ENCODE results near the gene NAGS.
"Not testable (repeated sequence)": the region's sequence is repeated elsewhere in the genome, so short reads cannot be mapped to it uniquely, and the experiment has no call there.

The NAGS gene, protein sequence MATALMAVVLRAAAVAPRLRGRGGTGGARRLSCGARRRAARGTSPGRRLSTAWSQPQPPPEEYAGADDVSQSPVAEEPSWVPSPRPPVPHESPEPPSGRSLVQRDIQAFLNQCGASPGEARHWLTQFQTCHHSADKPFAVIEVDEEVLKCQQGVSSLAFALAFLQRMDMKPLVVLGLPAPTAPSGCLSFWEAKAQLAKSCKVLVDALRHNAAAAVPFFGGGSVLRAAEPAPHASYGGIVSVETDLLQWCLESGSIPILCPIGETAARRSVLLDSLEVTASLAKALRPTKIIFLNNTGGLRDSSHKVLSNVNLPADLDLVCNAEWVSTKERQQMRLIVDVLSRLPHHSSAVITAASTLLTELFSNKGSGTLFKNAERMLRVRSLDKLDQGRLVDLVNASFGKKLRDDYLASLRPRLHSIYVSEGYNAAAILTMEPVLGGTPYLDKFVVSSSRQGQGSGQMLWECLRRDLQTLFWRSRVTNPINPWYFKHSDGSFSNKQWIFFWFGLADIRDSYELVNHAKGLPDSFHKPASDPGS

DNA sequence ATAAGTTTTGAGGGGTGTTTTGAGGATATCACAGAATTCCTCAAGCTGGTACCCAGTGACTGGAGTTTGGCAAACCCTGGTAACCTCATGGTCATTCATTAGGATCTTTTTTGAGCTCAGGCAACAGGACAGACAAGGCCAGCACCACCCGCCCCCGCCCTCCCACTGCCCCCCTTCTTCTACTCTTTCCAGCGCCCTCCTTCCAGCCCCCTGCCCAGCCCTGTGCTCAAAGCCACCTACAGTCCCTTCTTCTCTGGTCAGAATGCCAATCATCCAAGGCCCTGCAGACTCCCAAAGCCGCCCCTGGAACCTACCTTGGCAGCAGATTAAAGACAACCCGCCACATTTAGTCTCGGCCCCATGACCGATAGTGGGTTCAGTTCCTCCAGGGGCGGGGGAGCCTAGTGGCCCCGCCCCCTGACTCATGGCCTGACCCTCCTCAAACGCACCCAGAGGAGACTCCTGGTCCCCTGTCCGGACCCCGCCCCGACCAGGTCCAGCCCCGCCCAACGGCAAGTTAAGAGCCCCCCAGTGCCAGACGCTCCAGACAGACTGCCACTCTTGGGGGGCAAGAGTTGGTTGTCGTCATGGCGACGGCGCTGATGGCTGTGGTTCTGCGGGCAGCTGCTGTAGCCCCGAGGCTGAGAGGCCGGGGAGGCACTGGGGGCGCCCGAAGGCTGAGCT lies at the start of gene NAGS:
Gene NAGS (plus strand): TSS at position 546 of the 684 bp plus-strand sequence. CDS start 42 bp downstream, at position 588.
- H3K27ac ChIP-seq = peak within 1 kb of the TSS in 5 of 21 experiments; percentile 9 to 66 (median 51)
- H3K4me3 ChIP-seq = peak within 1 kb of the TSS; percentile 19 to 65 (median 48)

DNA sequence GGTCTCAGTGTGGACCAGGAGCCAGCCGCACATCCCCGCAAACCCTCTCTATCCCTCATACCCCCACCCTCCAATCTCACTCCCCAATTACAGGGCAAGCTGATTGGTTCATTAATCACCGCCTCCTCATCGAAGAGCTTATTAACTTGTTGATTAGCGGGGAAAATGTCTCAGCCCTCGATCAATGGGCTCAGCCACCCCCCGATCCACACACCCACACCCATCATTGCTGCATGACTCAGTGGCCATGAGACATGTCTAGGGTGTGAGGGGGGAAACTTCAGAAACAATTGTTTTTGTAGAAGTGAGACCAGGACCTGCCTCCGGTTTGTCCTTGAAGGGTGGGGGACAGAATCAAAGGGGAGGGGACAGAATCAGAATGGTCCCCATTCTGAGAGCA lies 48.2 kb upstream of the NAGS start:
- Histone ChIP-seq H3K4me3 (no peak overlapping the region), H3K27ac (no peak overlapping the region)

DNA sequence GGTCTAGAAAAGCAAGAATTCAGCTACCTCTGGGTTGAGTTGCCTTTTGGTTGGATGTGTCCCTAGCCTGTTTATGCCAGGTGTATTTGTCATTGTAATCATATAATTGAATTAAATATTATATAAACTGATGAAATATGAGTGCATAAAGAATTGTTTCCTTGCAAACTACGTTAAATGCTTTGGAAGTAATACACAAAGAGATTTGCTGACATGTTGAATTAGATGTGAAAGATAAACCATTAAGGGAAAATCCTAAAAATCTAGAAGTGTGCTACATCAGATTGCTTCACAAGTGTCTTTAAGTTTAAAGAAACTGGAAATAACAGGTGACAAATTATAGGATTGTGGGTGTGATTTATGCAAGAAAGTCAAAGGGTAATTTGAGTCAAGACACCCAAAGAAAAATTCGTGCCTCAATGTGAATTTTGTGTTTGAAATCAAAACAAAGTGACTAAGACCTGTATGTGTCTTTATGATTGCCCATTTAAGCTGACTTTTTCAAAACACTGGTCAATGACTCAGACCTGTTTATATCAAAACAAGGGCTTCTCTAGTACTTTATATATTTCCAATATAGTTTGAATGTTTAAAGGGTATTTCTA lies 45.6 kb upstream of the NAGS start:
- Histone ChIP-seq H3K27ac (no peak overlapping the region), H3K4me3 (no peak overlapping the region)

DNA sequence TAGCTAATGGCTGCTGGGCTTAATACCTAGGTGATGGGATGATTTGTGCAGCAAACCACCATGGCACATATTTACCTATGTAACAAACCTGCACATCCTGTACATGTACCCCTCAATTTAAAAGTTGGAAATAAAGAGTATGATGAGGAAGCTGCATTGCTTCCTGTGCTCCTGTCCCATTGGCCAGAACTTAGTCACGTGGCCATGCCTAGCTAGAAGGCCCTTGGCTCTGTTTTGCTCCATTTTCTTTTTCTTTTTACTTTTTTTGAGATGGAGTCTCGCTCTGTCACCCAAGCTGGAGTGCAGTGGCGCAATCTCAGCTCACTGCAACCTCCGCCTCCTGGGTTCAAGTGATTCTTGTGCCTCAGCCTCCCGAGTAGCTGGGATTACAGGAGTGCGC lies 43.1 kb upstream of the NAGS start:
- H3K4me3 ChIP-seq, H3K27ac ChIP-seq: not testable (repeated sequence)

DNA sequence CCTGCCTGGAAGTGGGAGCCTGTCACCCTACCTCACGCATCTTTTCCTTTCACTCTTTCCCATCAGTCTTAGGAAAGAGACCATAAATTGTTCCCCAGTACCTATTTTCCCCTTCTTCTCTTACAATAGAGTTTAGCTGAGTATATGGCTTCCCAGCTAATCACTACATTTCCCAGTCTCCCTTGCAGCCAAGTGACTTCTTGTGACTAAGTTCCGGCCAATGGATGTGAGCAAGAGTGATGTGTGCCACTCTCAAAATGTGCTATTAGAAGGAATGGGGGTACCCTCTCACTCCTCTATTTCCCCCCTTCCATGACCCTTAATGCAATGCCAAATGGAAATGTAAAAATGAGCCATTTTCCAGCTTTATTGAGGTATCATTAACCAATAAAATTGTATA lies 42.5 kb upstream of the NAGS start:
- Histone ChIP-seq H3K27ac (no peak overlapping the region), H3K4me3 (no peak overlapping the region)

DNA sequence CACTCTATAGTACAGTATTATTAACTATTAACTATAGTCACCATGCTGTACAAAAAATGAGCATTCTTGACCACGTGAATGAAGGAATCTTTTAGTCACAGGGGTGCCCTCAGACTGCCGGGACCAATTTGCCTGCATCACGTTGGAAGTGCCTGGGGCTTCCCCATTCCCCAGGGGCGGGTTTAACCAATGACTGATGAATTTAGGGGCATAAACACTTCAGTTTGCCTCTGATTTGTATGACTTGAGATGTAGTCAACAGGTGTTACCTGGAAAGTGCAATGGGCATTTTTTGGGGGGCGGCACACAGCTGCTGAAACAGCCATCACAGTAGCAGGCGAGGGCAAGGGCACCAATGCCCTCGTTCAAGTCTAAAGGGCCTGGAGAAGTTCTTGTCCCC lies 41.9 kb upstream of the NAGS start:
- Histone ChIP-seq H3K27ac (no peak overlapping the region), H3K4me3 (no peak overlapping the region)

DNA sequence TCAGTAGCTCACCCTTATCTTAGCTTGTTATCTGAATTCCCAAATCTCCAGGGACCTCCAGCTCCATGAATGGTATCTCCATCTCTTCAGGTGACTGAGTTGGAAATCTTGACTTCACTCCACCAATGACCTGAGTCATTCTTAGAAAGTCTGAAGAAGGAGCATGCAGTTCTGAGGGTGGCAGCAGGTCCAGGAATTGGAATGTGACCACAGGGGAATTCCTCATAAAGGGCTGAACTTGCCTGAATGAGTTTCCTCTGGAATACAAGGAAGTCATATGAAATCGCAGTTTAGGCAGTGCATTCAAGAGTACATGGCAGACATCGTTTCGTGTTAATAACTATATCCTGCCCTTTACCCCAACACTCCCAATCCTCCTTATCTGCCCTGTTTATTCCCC lies 38.1 kb upstream of the NAGS start:
- Histone ChIP-seq H3K4me3 (no peak overlapping the region), H3K27ac (no peak overlapping the region)

DNA sequence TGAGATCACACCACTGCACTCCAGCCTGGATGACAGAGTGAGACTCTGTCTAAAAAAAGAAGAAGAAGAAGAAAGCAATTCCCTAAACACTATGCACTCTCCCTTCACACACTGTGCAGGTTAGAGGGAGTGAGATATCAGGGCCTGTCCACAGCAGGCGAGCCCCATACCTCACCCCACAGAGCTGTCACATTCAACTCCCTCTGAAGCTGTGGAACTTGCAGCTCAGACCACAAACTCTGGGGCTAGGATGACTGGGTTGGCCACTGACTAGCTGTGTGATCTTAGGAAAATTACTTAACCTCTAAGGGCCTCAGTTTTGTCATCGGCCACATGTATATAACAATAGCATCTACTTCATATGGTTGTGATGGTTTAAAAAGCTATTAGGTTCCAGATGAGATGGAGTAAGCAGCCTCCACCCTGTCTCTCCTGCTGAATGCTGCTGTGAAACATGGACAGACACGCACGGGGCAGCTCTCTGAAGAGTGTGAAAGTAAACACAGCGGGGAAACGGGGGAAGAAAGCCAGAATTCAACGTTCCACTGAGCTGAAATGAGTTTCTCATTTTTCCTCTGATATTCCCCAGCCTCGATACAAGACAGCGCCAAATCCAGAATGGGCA lies 37.1 kb upstream of the NAGS start:
- H3K27ac ChIP-seq = no peak overlapping the region
- H3K4me3 ChIP-seq = no peak overlapping the region

DNA sequence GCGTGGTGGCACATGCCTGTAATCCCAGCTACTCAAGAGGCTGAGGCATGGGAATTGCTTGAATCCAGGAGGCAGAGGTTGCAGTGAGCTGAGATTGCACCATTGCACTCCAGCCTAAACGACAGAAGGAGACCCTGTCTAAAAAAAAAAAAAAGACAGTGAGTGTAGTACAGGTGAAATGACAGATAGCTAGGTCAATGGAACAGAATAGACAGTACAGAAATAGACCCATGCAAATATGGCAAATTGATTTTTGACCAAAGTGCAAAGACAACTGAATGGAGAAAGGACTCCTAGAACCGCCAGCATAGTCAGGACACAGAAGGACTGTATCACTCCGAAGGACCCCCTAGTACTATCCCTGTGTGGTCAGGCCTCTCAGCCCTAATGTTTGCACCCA lies 34.1 kb upstream of the NAGS start:
- H3K27ac ChIP-seq = no peak overlapping the region
- no peak overlapping the region for H3K4me3 ChIP-seq

DNA sequence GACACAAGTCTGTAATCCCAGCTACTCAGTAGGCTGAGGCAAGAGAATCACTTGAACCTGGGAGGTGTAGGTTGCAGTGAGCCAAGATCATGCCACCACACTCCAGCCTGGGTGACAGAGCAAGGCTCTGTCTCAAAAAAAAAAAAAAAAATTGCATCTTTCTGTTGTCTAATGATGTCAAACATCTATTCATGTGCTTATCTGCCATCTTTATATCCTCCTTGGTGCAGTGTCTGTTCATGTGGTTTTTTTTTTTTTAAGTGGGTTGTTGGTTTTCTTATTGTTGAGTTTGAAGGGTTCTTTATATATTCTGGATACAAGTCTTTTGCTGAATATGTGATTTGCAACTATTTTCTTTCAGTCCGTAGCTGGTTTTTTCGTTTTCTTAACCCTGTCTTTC lies 33.0 kb upstream of the NAGS start:
- H3K4me3 ChIP-seq, H3K27ac ChIP-seq: not testable (repeated sequence)

DNA sequence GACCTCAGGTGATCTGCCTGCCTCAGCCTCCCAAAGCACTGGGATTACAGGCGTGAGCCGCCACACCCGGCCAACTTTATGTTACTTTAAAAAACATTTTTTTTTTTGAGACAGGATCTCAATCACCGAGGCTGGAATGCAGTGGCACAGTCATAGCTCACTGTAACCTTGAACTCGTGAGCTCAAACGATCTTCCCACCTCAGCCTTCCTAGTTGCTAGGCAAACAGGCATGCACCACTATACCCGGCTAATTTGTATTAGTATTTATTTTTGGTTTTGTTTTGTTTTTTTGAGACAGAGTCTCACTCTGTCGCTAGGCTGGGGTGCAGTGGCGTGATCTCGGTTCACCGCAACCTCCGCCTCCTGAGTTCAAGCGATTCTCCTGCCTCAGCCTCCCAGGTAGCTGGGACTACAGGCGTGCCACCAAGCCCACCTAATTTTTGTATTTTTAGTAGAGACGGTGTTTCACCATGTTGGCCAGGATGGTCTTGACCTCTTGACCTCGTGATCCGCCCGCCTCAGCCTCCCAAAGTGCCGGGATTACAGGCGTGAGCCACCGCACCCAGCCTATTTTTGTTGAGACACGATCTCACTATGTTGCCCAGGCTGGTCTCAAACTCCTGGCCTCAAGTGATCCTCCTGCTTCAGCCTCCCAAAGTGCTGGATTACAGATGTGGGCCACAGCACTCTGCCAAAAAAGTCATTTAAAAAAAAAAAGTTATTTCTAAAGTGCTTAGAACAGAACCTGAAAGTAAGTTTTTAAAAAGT lies 31.8 kb upstream of the NAGS start:
- H3K4me3 ChIP-seq, H3K27ac ChIP-seq: not testable (repeated sequence)

DNA sequence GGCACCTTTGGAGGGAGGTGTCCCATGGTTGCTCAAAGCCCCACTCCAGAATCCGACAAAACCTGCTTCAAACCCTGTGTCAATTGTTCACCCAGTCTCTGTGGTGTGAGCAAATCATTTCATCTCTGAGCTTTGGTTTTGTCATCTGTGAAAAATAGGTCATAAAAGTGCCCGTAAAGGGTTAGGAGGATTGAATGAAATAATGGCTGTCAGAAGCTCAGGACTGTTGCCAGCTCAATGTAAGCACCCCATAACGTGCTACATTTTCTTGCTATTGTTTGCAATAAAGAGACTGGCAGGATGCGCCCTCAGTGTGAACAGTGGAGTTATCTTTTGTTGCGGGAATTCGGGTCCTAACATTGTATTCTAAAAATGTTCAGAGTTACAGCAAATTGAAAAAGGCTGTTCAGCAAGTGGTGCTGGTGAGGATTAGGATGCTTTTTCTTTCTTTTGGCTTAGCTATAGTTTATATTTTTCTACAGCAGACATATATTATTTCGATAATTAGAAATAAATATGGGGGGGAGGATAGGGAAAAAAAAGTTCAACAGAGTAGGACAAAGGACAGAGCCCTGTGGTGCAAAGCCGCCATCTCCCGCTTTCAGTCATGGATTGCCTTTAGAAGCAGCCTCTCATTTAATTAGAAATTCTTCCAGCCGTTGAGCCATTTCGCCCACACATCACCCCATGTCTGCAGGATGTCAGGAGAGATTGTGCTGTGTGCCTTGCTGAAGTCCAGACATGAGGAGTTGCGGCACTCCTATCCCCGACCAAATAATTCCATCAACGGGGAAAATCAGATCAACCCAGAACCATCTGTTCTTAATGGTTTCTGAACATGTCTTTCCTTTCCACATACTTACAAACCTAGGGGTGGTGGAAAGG lies 29.8 kb upstream of the NAGS start:
- Histone ChIP-seq H3K4me3 (no peak overlapping the region), H3K27ac (no peak overlapping the region)

DNA sequence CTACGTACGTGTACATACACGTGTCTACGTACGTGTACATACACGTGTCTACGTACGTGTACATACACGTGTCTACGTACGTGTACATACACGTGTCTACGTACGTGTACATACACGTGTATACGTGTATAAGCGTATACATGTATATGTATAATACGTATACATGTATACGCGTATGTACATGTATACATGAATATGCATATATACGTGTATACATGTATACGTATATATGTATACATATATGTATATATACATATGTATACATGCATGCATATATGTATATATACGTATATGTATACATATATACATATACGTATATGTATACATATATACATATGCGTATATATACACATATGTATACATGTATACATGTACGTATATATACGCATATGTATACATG lies 28.5 kb upstream of the NAGS start:
- Histone ChIP-seq H3K4me3 (no peak overlapping the region), H3K27ac (no peak overlapping the region)

DNA sequence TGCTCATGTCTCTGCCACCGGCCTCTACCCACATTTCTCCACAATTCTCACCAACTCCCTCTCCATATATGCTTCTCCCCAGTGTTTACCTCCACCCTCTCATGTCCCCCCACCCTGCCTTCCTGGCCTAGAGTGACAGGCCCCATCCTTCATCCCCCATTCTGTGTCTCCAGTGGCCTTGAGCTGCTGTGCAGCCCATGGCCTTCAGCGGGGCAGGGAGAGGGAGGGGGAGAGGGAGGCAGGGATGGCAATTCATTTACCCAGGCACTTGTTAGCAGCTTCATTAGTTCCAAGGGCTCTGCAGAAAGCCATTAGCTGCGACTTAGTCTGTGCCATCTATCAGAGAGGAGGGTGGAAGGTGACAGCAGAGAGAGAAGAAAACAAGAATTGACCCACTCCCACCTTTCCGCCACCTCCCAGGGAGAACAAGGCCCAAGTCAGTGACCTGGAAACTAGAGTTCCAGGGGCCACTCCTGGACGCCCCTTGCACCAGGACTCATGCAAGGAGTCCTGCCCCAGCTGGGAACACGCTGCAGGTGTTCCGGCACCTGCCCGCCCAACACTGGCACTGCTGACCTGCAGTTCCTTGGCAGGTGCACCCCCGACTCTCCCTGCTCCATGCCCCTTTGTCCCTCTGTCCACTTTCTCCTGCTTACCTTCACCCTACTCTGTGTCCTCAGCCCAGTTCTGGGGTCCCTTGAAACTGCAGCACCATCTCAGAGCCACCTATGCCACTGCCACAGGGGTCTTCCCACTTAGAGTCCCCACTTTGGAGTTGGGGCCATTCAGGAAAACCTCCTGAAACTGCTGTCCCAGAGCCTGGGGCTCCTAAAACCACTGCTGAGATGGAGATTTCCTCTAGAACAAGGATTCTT lies 27.2 kb upstream of the NAGS start:
- H3K4me3 ChIP-seq = no peak overlapping the region
- H3K27ac ChIP-seq = no peak overlapping the region

DNA sequence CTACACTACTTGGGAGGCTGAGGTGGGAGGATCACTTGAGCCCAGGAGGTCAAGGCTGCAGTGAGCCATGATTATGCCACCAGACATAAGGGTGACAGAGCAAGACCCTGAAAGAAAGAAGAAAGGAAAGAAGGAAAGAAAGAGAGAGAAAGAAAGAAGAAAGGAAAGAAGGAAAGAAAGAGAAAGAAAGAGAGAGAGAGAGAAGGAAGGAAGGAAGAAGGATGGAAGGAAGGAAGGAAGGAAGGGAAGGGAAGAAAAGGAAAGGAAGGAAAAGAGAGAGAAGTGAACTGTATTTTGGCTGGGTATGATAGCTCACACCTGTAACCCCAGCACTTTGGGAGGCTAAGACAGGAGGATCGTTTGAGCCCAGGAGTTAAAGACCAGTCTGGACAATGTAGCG lies 26.3 kb upstream of the NAGS start:
- no peak overlapping the region for H3K4me3 ChIP-seq
- no peak overlapping the region for H3K27ac ChIP-seq

DNA sequence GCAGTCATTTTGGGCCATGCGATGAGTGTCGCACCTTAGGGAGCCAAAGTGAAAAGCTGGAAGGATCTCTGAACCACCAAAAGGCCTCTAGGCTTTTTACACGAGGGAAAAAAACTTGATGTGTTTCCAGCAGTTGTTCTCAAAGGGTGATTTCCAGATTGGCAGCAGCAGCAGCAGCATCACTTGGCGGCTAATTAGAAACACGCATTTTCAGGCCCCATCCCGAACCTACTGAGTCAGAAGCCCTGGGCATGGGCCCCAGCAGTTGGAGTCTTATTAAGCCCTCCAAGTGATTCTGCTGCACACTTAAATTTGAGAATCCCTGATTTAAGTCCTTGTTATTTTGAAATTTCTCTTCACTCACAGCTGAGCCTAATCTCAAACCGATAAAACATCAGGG lies 25.4 kb upstream of the NAGS start:
- Histone ChIP-seq H3K27ac (no peak overlapping the region), H3K4me3 (no peak overlapping the region)

DNA sequence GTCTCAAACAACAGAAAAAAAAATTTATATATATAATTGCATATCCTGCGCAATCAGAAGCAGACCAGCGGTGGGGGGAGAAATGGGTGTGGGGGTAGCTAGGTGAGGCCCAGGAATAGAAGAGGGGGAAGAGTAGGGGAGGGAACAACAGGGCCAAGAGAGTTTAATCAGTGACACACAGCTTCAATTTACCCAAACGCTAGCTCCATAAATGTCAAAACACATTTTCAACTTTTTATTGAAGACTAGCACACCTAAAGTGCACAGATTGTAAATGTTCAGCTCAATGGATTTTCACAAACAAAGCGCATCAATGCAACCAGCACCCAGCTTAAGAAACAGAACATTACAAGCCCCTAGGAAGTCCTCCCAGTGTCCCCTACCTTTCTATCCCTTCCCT lies 24.8 kb upstream of the NAGS start:
- no peak overlapping the region for H3K4me3 ChIP-seq

DNA sequence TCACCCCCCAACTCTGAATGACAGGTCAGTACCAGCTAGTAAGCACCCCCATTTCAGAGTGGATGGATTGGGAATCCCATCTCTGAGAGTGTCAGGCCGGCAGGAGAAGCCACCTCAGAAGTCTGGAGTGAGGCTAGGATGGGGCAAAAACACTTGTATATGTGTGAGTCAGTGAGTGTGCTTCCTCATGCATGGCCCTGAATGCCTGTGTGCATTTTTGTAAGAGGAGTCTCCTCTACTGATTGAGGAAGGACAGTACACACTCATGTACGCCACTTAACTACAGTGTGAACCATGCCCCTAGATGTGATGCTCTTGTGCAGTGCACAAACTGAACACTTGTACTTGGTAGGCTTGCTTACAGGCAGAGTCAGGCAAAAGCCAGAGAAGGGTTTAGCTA lies 22.3 kb upstream of the NAGS start:
- Histone ChIP-seq H3K27ac (no peak overlapping the region), H3K4me3 (no peak overlapping the region)

More for the DNA sequence above, 24.8 kb upstream of the NAGS start:
- no peak overlapping the region for H3K27ac ChIP-seq
